HG03196 (cell line): ENCODE data around the gene XRN2.

ENCODE experiments used
- ATAC-seq: cut with Tn5 transposase; IDR thresholded peaks from one replicate; pipeline ENCODE4 v1.9.1; 2021; ENCODE audit not compliant: unreplicated experiment

Gene XRN2

GRCh38 chr20:21303061-21303871 is at the start of gene XRN2:
XRN2 (plus strand) TSS chr20:21303331; CDS start chr20:21303399, 68 bp downstream.
- ATAC-seq = peak; percentile 94

GRCh38 chr20:21257192-21257591 is 45.9 kb upstream of the XRN2 start:
- no peak for ATAC-seq

GRCh38 chr20:21258411-21258810 is 44.7 kb upstream of the XRN2 start:
- ATAC-seq = no peak

- no peak for ATAC-seq
Observed at GRCh38 chr20:21259346-21259745, 43.8 kb upstream of the XRN2 start.

- ATAC-seq = no peak
Observed at GRCh38 chr20:21262812-21263211, 40.3 kb upstream of the XRN2 start.

- no peak for ATAC-seq
Observed at GRCh38 chr20:21265261-21266190, 37.6 kb upstream of the XRN2 start.

- no peak for ATAC-seq
Observed at GRCh38 chr20:21266191-21266536, 37.0 kb upstream of the XRN2 start.

GRCh38 chr20:21269772-21270171 is 33.4 kb upstream of the XRN2 start:
- ATAC-seq = no peak

GRCh38 chr20:21270806-21271205 is 32.3 kb upstream of the XRN2 start:
- no peak for ATAC-seq

- no peak for ATAC-seq
Observed at GRCh38 chr20:21272279-21272678, 30.9 kb upstream of the XRN2 start.

GRCh38 chr20:21272679-21273078 is 30.5 kb upstream of the XRN2 start:
- ATAC-seq = no peak

GRCh38 chr20:21273755-21274386 is 29.3 kb upstream of the XRN2 start:
- ATAC-seq = no peak

GRCh38 chr20:21278829-21279228 is 24.3 kb upstream of the XRN2 start:
- no peak for ATAC-seq

GRCh38 chr20:21279706-21280521 is 23.2 kb upstream of the XRN2 start:
- ATAC-seq = no peak

GRCh38 chr20:21280522-21281016 is 22.6 kb upstream of the XRN2 start:
- no peak for ATAC-seq

- no peak for ATAC-seq
Observed at GRCh38 chr20:21286775-21287174, 16.4 kb upstream of the XRN2 start.

GRCh38 chr20:21288587-21289370 is 14.4 kb upstream of the XRN2 start:
- no peak for ATAC-seq

- no peak for ATAC-seq
Observed at GRCh38 chr20:21289651-21290050, 13.5 kb upstream of the XRN2 start.

GRCh38 chr20:21291026-21291425 is 12.1 kb upstream of the XRN2 start:
- ATAC-seq = no peak

GRCh38 chr20:21294755-21295154 is 8.4 kb upstream of the XRN2 start:
- ATAC-seq = no peak
